Thyroid gland (tissue), 4 donors: Measurements from ENCODE around the gene SLCO2A1.

Experiments used
- POLR2A ChIP-seq, 2 donors: fragments of 450-650 bp; IDR thresholded peaks; one replicate each; pipeline ENCODE4 v1.6.1; 2017; ENCODE audit warnings: antibody characterized with exemption in 2 of 2, mild to moderate bottlenecking in 2 of 2, moderate library complexity in 1 of 2
- TF ChIP-seq, protein P1 (sequence below), 6 experiments: fragments of 200-600 bp in 3 of 6; fragments of 450-650 bp in 3 of 6; sonication (generic) in 3 of 6; IDR thresholded peaks; one replicate each; pipeline ENCODE4 v1.5.1; 2016 to 2019; ENCODE audit warnings: antibody characterized with exemption in 6 of 6, mild to moderate bottlenecking in 2 of 6, inconsistent platforms in 1 of 6, moderate library complexity in 1 of 6

DNA sequence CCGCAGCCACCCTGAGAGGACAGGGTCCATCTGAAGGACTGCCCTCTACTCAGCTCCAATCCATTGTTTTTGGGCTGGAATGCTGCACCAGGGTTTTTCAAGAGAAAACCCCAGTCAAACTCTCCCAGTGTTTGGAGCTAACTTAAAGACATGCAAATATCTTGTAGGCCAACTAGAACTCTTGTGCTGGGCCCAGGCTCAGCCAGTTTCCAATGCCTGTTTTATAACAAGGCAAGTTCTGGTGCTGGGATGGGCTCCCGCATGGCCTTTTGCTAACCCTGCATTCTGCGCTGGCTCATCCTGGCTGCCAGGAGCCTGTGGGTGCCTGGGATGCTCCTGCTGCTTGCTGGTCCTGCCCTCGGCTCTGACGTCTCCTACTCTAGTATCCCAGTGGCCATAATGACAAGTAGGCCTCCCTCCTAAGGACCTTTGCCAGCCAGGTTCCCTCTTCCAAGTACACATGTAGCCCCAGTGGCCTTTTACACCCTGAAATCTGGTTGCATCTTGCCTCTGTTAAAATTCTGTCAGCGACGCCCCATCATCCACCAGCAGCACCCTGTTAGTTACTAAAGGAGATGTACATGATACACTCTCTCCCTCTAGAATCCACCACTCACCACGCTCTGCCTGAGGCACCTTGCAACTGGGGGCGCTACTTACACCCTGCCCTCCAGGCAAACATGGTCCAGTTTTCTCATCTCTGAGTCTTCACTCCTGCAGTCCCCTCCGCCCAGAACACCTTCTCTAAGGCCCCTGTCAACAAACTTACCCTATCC lies 103.6 kb downstream of the SLCO2A1 start:
- no peak for TF ChIP-seq POLR2A (IDR thresholded peaks at IDR 0.05)
- TF ChIP-seq, protein P1, sequence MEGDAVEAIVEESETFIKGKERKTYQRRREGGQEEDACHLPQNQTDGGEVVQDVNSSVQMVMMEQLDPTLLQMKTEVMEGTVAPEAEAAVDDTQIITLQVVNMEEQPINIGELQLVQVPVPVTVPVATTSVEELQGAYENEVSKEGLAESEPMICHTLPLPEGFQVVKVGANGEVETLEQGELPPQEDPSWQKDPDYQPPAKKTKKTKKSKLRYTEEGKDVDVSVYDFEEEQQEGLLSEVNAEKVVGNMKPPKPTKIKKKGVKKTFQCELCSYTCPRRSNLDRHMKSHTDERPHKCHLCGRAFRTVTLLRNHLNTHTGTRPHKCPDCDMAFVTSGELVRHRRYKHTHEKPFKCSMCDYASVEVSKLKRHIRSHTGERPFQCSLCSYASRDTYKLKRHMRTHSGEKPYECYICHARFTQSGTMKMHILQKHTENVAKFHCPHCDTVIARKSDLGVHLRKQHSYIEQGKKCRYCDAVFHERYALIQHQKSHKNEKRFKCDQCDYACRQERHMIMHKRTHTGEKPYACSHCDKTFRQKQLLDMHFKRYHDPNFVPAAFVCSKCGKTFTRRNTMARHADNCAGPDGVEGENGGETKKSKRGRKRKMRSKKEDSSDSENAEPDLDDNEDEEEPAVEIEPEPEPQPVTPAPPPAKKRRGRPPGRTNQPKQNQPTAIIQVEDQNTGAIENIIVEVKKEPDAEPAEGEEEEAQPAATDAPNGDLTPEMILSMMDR (IDR thresholded peaks at IDR 0.05) = no peak
